ENCODE measurements around the gene CHCHD6. TPM values are rescaled to one million over a fixed set of nuclear protein-coding genes. Genes with fewer than 3 reads are reported as not detected.

The CHCHD6 gene
- total RNA-seq, 1 experiment from 2014 or later: 36.3 TPM

GRCh38 chr3:127003601-127004280 lies 299.7 kb downstream of the CHCHD6 start:
- Histone ChIP-seq H3K27me3 (ENCODE audit: insufficient read depth, low read length) (no peaks in the 10 kb centered on the region), H3K9ac (ENCODE audit: low read length) (no peak overlapping the region), H3K4me1 (ENCODE audit: control insufficient read depth in 1 of 2, insufficient read depth in 2 of 2, low read length in 2 of 2) (no peaks in the 10 kb centered on the region), H3K4me2 (ENCODE audit: low read length) (no peak overlapping the region), H3K4me3 (replicated peaks in 1 of 2; ENCODE audit: low read depth in 1 of 2, low read length in 2 of 2) (no peak overlapping the region), H3K9me2 (ENCODE audit: insufficient read depth) (no peaks in the 10 kb centered on the region), H2AFZ (ENCODE audit: low read depth, low read length, poor library complexity, severe bottlenecking) (no peak overlapping the region), H3K79me2 (ENCODE audit: insufficient read depth, low read length) (peaks cover 10% of the 10 kb centered on the region; the same call in 1 of the 2 replicates), H3K27ac (ENCODE audit: low read depth, low read length) (no peak overlapping the region), H3K9me3 (ENCODE audit: control insufficient read depth in 1 of 2, insufficient read depth in 1 of 2, low read depth in 1 of 2, low read length in 2 of 2) (no peaks in the 10 kb centered on the region), H4K20me1 (ENCODE audit: insufficient read depth) (no peaks in the 10 kb centered on the region), H3K36me3 (ENCODE audit: control insufficient read depth in 1 of 2, insufficient read depth in 2 of 2, low read length in 2 of 2) (no peaks in the 10 kb centered on the region)
- ChIA-PET POLR2A (no interaction called here), RAD21 (ENCODE audit: low non-redundant PET in 1 of 2, low total read pairs in 2 of 2, uncharacterized antibody in 2 of 2, unreplicated experiment in 2 of 2) (no interaction called here), CTCF (no interaction called here)
- DNase-seq (ENCODE audit: low read depth, low spot score) (no peak), ATAC-seq (no peak)
- BruUV-seq (replicated peaks): no TSS peak
- no peak for TF ChIP-seq EZH2phosphoT487 (IDR thresholded peaks at IDR 0.05; ENCODE audit: borderline replicate concordance)
- intact Hi-C loops (cut with micrococcal nuclease): no loop called here

GRCh38 chr3:127004641-127005397 lies 300.8 kb downstream of the CHCHD6 start:
- Histone ChIP-seq H3K27me3 (ENCODE audit: insufficient read depth, low read length) (no peaks in the 10 kb centered on the region), H2AFZ (ENCODE audit: low read depth, low read length, poor library complexity, severe bottlenecking) (no peak overlapping the region), H3K36me3 (ENCODE audit: control insufficient read depth in 1 of 2, insufficient read depth in 2 of 2, low read length in 2 of 2) (no peaks in the 10 kb centered on the region), H3K9ac (ENCODE audit: low read length) (no peak overlapping the region), H4K20me1 (ENCODE audit: insufficient read depth) (no peaks in the 10 kb centered on the region), H3K9me3 (ENCODE audit: control insufficient read depth in 1 of 2, insufficient read depth in 1 of 2, low read depth in 1 of 2, low read length in 2 of 2) (no peaks in the 10 kb centered on the region), H3K4me3 (replicated peaks in 1 of 2; ENCODE audit: low read depth in 1 of 2, low read length in 2 of 2) (no peak overlapping the region), H3K27ac (ENCODE audit: low read depth, low read length) (no peak overlapping the region), H3K79me2 (ENCODE audit: insufficient read depth, low read length) (0 out of 2 replicates have a peak, but pooled peaks cover 8% of the 10 kb centered on the region), H3K4me2 (ENCODE audit: low read length) (no peak overlapping the region), H3K4me1 (ENCODE audit: control insufficient read depth in 1 of 2, insufficient read depth in 2 of 2, low read length in 2 of 2) (no peaks in the 10 kb centered on the region), H3K9me2 (ENCODE audit: insufficient read depth) (no peaks in the 10 kb centered on the region)
- ATAC-seq (no peak), DNase-seq (ENCODE audit: low read depth, low spot score) (no peak)
- no peak for TF ChIP-seq POLR2A (IDR thresholded peaks at IDR 0.05; ENCODE audit: borderline replicate concordance, extremely low read depth, insufficient read depth, insufficient read length)
- ChIA-PET POLR2A (no interaction called here), RAD21 (ENCODE audit: low non-redundant PET in 1 of 2, low total read pairs in 2 of 2, uncharacterized antibody in 2 of 2, unreplicated experiment in 2 of 2) (no interaction called here), CTCF (no interaction called here)
- intact Hi-C loops (cut with micrococcal nuclease): no loop called here
- no TSS peak for BruUV-seq (replicated peaks)

Measured in HCT116 (cell line).